Thoracic aorta (tissue), 2 donors: ENCODE measurements around the gene BRCC3. TPM values are rescaled to one million over a fixed set of nuclear protein-coding genes. Genes with fewer than 3 reads are reported as not detected.

ENCODE experiments used
- ATAC-seq: fragments of 150-250 bp; one replicate; pipeline ENCODE4 v1.8.0; 2017; ENCODE audit warnings: low read depth; ENCODE audit not compliant: insufficient number of reproducible peaks, low FRiP score
- DNase-seq: peaks from one replicate; pipeline ENCODE4 v3.0.0-alpha.2; 2020; ENCODE audit warnings: low spot score
- H3K27ac ChIP-seq, 2 donors: fragments of 200-600 bp; sonication (generic); 1 replicate in 1 of 2; 2 replicates in 1 of 2; pipeline ENCODE4 v1.5.1; 2016; ENCODE audit warnings: mild to moderate bottlenecking in 2 of 2, moderate library complexity in 2 of 2
- H3K27me3 ChIP-seq: fragments of 200-600 bp; sonication (generic); replicated peaks from 2 replicates; pipeline ENCODE4 v1.6.0; 2016; ENCODE audit warnings: mild to moderate bottlenecking; ENCODE audit not compliant: insufficient read depth
- H3K36me3 ChIP-seq: fragments of 200-600 bp; sonication (generic); one replicate; pipeline ENCODE4 v1.5.1; 2016
- H3K4me1 ChIP-seq, 2 donors: fragments of 200-600 bp; sonication (generic); 1 replicate in 1 of 2; 2 replicates in 1 of 2; pipeline versions ENCODE4 v1.5.1 to v1.6.0; 2016; ENCODE audit warnings: low read depth in 2 of 2, mild to moderate bottlenecking in 1 of 2; ENCODE audit not compliant: control insufficient read depth in 1 of 2
- H3K4me3 ChIP-seq: fragments of 200-600 bp; sonication (generic); 2 replicates; pipeline ENCODE4 v1.5.1; 2016; ENCODE audit warnings: mild to moderate bottlenecking
- H3K9me3 ChIP-seq: fragments of 200-600 bp; sonication (generic); 2 replicates; pipeline ENCODE4 v1.5.1; 2016
- total RNA-seq, 2 donors: library from RNA; depleted of rRNA; stranded (reverse); fragments of >200 nt; gene quantifications; one replicate each; pipeline versions ENCODE4 v1.1.0 to v1.2.3, GENCODE V29; 2016
- TF ChIP-seq, protein P1 (sequence below): fragments of 200-600 bp; sonication (generic); IDR thresholded peaks from one replicate; pipeline ENCODE4 v1.5.1; 2019; ENCODE audit warnings: antibody characterized with exemption

The BRCC3 gene
- total RNA-seq, 2 donors from 2014 or later = 6.2 to 14.2 TPM

DNA sequence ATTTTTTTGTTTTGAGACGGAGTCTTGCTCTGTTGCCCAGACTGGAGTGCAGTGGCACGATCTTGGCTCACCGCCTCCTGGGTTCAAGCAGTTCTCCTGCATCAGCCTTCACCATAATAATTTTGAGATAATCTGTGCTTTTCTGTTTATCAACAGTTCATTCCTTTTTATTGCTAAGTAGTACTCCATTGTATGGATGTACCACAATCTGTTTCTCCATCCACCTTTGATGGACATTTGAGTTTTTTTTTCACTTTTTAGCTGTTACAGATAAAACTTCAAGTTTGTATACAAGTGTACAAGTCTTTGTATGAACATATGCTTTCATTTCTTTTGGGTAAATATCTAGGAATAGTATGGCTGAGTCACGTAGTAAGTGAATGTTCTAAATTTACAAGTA is 35.6 kb upstream of the BRCC3 start:
- TF ChIP-seq, protein P1, sequence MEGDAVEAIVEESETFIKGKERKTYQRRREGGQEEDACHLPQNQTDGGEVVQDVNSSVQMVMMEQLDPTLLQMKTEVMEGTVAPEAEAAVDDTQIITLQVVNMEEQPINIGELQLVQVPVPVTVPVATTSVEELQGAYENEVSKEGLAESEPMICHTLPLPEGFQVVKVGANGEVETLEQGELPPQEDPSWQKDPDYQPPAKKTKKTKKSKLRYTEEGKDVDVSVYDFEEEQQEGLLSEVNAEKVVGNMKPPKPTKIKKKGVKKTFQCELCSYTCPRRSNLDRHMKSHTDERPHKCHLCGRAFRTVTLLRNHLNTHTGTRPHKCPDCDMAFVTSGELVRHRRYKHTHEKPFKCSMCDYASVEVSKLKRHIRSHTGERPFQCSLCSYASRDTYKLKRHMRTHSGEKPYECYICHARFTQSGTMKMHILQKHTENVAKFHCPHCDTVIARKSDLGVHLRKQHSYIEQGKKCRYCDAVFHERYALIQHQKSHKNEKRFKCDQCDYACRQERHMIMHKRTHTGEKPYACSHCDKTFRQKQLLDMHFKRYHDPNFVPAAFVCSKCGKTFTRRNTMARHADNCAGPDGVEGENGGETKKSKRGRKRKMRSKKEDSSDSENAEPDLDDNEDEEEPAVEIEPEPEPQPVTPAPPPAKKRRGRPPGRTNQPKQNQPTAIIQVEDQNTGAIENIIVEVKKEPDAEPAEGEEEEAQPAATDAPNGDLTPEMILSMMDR = no peak
- no peak for DNase-seq

GRCh38 chrX:155046129-155046810 is 25.0 kb upstream of the BRCC3 start:
- Histone ChIP-seq H3K4me3 (no peak overlapping the region), H3K27me3 (no peaks in the 10 kb centered on the region), H3K36me3 (no peaks in the 10 kb centered on the region), H3K27ac (no peak overlapping the region), H3K9me3 (no peaks in the 10 kb centered on the region), H3K4me1 (no peaks in the 10 kb centered on the region)
- DNase-seq (no peak), ATAC-seq (no peak)
- TF ChIP-seq, protein P1 = no peak

More for the DNA sequence above, 35.6 kb upstream of the BRCC3 start:
- no peaks in the 10 kb centered on the region for H3K9me3 ChIP-seq
- H3K36me3 ChIP-seq = no peaks in the 10 kb centered on the region
- H3K27ac ChIP-seq = no peak overlapping the region
- no peak for ATAC-seq
- H3K4me3 ChIP-seq = no peak overlapping the region
- no peaks in the 10 kb centered on the region for H3K27me3 ChIP-seq
- no peaks in the 10 kb centered on the region for H3K4me1 ChIP-seq

DNA sequence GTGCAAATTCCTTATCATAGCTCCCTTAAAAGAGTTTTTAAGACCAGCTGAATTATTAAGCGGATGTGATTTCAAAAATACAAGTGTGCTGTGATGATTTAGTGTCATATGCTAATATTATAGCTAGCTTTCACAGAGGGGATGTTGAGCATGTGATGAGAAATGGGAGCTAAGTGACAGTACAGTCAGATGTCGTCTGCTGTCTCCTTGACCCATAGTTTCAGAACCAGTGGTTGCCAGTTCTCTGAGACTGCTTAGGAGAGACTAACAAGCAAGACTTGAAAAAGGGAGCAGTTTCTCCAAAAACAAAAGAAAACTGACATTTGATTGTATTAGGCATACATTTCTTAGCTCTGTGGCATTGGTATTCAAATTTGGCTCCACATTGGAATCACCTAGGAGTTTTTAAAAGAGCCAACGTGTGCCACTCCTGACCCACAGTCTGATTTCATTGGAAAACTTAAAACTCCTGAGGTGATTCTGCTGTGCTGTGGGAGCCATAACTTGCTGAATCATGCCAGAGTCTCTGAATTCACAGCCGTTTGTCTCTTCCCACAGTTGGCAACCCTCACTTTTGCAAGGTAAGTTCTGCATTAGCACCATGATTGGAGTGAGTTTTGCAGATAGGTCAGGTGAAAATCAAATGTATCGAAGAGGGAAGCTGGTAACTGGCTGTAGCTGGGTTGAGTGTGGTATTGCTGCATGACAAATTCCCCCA is 24.3 kb upstream of the BRCC3 start:
- ATAC-seq = no peak
- no peaks in the 10 kb centered on the region for H3K9me3 ChIP-seq

GRCh38 chrX:155048977-155049619 is 22.2 kb upstream of the BRCC3 start:
- DNase-seq (no peak), ATAC-seq (no peak)
- H3K4me3 ChIP-seq = no peak overlapping the region
- no peaks in the 10 kb centered on the region for H3K4me1 ChIP-seq
- H3K27me3 ChIP-seq = no peaks in the 10 kb centered on the region
- H3K9me3 ChIP-seq = no peaks in the 10 kb centered on the region
- TF ChIP-seq, protein P1 = peak; percentile 42
- no peak overlapping the region for H3K27ac ChIP-seq
- no peaks in the 10 kb centered on the region for H3K36me3 ChIP-seq

More for the DNA sequence above, 24.3 kb upstream of the BRCC3 start:
- no peak for DNase-seq
- no peaks in the 10 kb centered on the region for H3K4me1 ChIP-seq
- no peak overlapping the region for H3K4me3 ChIP-seq
- TF ChIP-seq, protein P1 = no peak
- H3K27me3 ChIP-seq = no peaks in the 10 kb centered on the region
- no peaks in the 10 kb centered on the region for H3K36me3 ChIP-seq
- no peak overlapping the region for H3K27ac ChIP-seq
